Activated CD8-positive, alpha-beta T cell treated with anti-CD3 and anti-CD28 coated beads for 36 hours (primary cell): ENCODE measurements around the gene PLLP. TPM values are rescaled to one million over a fixed set of nuclear protein-coding genes. Genes with fewer than 3 reads are reported as not detected.

ENCODE experiments used
- ATAC-seq: fragments of 200-7000 bp; cut with Tn5 transposase; one replicate; pipeline ENCODE4 v1.10.0; 2021; ENCODE audit warnings: mild to moderate bottlenecking, moderate library complexity
- CTCF ChIA-PET: fragments of 350-600 bp; sonication (Branson Sonifier 250); formaldehyde crosslinking; loops from one replicate; lab custom pipeline; 2021; ENCODE audit warnings: antibody characterized with exemption; lab: Charles Lee
- POLR2A ChIA-PET: fragments of 350-600 bp; sonication (Branson Sonifier 250); formaldehyde crosslinking; loops from one replicate; lab custom pipeline; 2021; ENCODE audit warnings: antibody characterized with exemption; lab: Charles Lee
- DNase-seq: peaks from one replicate; pipeline ENCODE4 v3.0.0-alpha.2; 2020
- H3K27ac Mint-ChIP-seq: one replicate; pipeline ENCODE4 v1.8.0; 2021; ENCODE audit warnings: mild to moderate bottlenecking, mixed read lengths
- H3K27me3 Mint-ChIP-seq: one replicate; pipeline ENCODE4 v1.8.0; 2021; ENCODE audit warnings: mixed read lengths
- H3K36me3 Mint-ChIP-seq: one replicate; pipeline ENCODE4 v1.8.0; 2021; ENCODE audit warnings: low read depth, mixed read lengths
- H3K4me1 Mint-ChIP-seq: one replicate; pipeline ENCODE4 v1.8.0; 2021; ENCODE audit warnings: low read depth, mixed read lengths
- H3K4me3 Mint-ChIP-seq: one replicate; pipeline ENCODE4 v1.8.0; 2021; ENCODE audit warnings: mild to moderate bottlenecking, moderate library complexity, mixed read lengths
- H3K9me3 Mint-ChIP-seq: one replicate; pipeline ENCODE4 v1.8.0; 2021; ENCODE audit warnings: mixed read lengths
- CTCF ChIP-seq: fragments of 200-600 bp; IDR thresholded peaks from one replicate; pipeline ENCODE4 v1.8.0; 2022; ENCODE audit warnings: antibody characterized with exemption, mild to moderate bottlenecking
- intact Hi-C: fragments of 100-400 bp; cut with micrococcal nuclease; formaldehyde crosslinking; loops from one replicate; pipeline ENCODE4 v1.10.0; 2022
- total RNA-seq, 2 experiments: library from RNA; stranded (reverse); gene quantifications; one replicate each; pipeline ENCODE4 v1.2.3, GENCODE V29; 2021

The PLLP gene
- total RNA-seq, 2 experiments from 2014 or later = 0.51 to 0.65 TPM

GRCh38 chr16:57299009-57299718 lies 14.7 kb upstream of the PLLP start:
- CTCF ChIA-PET = interaction anchor here (0.6 to 12.9 kb wide), 10 partner anchors 9 to 238 kb away, joined by 3 to 258 read pairs (median 4); partner anchors contain the start of gene ARL2BP
- ATAC-seq (peak; percentile 3), DNase-seq (peak; percentile 60)
- Mint-ChIP-seq H3K4me3 (no peak overlapping the region), H3K4me1 (peaks cover 11% of the 10 kb centered on the region), H3K27ac (no peak overlapping the region), H3K9me3 (no peaks in the 10 kb centered on the region), H3K36me3 (no peaks in the 10 kb centered on the region), H3K27me3 (no peaks in the 10 kb centered on the region)
- peak; percentile 40 for TF ChIP-seq CTCF
- POLR2A ChIA-PET = interaction anchor here (0.6 to 3.6 kb wide), 4 partner anchors 9 to 148 kb away, joined by 3 to 31 read pairs (median 4); partner anchors contain the start of genes CIAPIN1 and COQ9
- intact Hi-C loops = loop anchor here (10.0 kb wide), 1 partner anchor 214 kb away; no protein-coding TSS in a partner anchor

- ATAC-seq (no peak), DNase-seq (peak; percentile 64)
- Mint-ChIP-seq H3K4me1 (peaks cover 8% of the 10 kb centered on the region), H3K4me3 (peak overlapping the region; percentile 68), H3K27ac (peak overlapping the region; percentile 80), H3K9me3 (no peaks in the 10 kb centered on the region), H3K36me3 (no peaks in the 10 kb centered on the region), H3K27me3 (no peaks in the 10 kb centered on the region)
- intact Hi-C loops = loop anchor here (10.0 kb wide), 1 partner anchor 213 kb away; no protein-coding TSS in a partner anchor
- no peak for TF ChIP-seq CTCF
- POLR2A ChIA-PET = no interaction called here
- CTCF ChIA-PET = interaction anchor here (0.8 to 12.9 kb wide), 4 partner anchors 17 to 164 kb away, joined by 3 to 258 read pairs (median 3); partner anchors contain the start of genes ARL2BP and POLR2C
Observed at GRCh38 chr16:57297856-57298255, 13.4 kb upstream of the PLLP start.

GRCh38 chr16:57289391-57290257 lies 5.2 kb upstream of the PLLP start:
- no peak for DNase-seq
- no peak overlapping the region for H3K27ac Mint-ChIP-seq
- POLR2A ChIA-PET = interaction anchor here (1.1 to 1.2 kb wide), 2 partner anchors 9 to 11 kb away, joined by 3 read pairs; no protein-coding TSS in a partner anchor
- CTCF ChIA-PET = interaction anchor here (1.0 to 2.5 kb wide), 3 partner anchors 10 to 105 kb away, joined by 3 to 12 read pairs (median 3); no protein-coding TSS in a partner anchor
- H3K27me3 Mint-ChIP-seq = peaks cover 3% of the 10 kb centered on the region
- no peaks in the 10 kb centered on the region for H3K36me3 Mint-ChIP-seq
- H3K9me3 Mint-ChIP-seq = no peaks in the 10 kb centered on the region
- intact Hi-C loops = loop anchor here (10.0 kb wide), 1 partner anchor 205 kb away; no protein-coding TSS in a partner anchor
- no peak for ATAC-seq
- peaks cover 13% of the 10 kb centered on the region for H3K4me1 Mint-ChIP-seq
- TF ChIP-seq CTCF = no peak
- no peak overlapping the region for H3K4me3 Mint-ChIP-seq

- peak overlapping the region; percentile 69 for H3K4me3 Mint-ChIP-seq
- DNase-seq (no peak), ATAC-seq (no peak)
- H3K27me3 Mint-ChIP-seq = peaks cover 12% of the 10 kb centered on the region
- H3K36me3 Mint-ChIP-seq = no peaks in the 10 kb centered on the region
- ChIA-PET CTCF (no interaction called here), POLR2A (no interaction called here)
- H3K27ac Mint-ChIP-seq = no peak overlapping the region
- intact Hi-C loops = no loop called here
- H3K4me1 Mint-ChIP-seq = peaks cover 14% of the 10 kb centered on the region
- no peaks in the 10 kb centered on the region for H3K9me3 Mint-ChIP-seq
- no peak for TF ChIP-seq CTCF
Observed at GRCh38 chr16:57285379-57285778, 907 bp upstream of the PLLP start.
